Skeletal muscle tissue (tissue), 4 donors: ENCODE data around the gene CYP26A1. TPM values are rescaled to one million over a fixed set of nuclear protein-coding genes. Genes with fewer than 3 reads are reported as not detected.

ENCODE experiments used
- H3K27ac ChIP-seq: one replicate; pipeline ENCODE4 v1.7.0; 2013; ENCODE audit warnings: mild to moderate bottlenecking, low read depth, low read length, inconsistent platforms
- H3K27me3 ChIP-seq, 3 donors: one replicate each; pipeline ENCODE4 v1.7.0; 2013; ENCODE audit warnings: low read length in 3 of 3; ENCODE audit not compliant: control insufficient read depth in 3 of 3, insufficient read depth in 3 of 3
- H3K36me3 ChIP-seq, 3 donors: one replicate each; pipeline ENCODE4 v1.7.0; 2013; ENCODE audit warnings: low read length in 3 of 3; ENCODE audit not compliant: control insufficient read depth in 3 of 3, insufficient read depth in 3 of 3
- H3K4me1 ChIP-seq, 3 donors: one replicate each; pipeline ENCODE4 v1.7.0; 2013; ENCODE audit warnings: low read length in 3 of 3, mild to moderate bottlenecking in 3 of 3; ENCODE audit not compliant: control insufficient read depth in 3 of 3, insufficient read depth in 3 of 3
- H3K4me3 ChIP-seq, 3 donors: one replicate each; pipeline ENCODE4 v1.7.0; 2013; ENCODE audit warnings: low read length in 3 of 3
- H3K9ac ChIP-seq, 3 donors: one replicate each; pipeline ENCODE4 v1.7.0; 2013; ENCODE audit warnings: low read length in 3 of 3, mild to moderate bottlenecking in 3 of 3, moderate library complexity in 2 of 3, low read depth in 1 of 3
- H3K9me3 ChIP-seq, 3 donors: one replicate each; pipeline ENCODE4 v1.7.0; 2013; ENCODE audit warnings: low read length in 3 of 3; ENCODE audit not compliant: control insufficient read depth in 3 of 3
- total RNA-seq: library from RNA; depleted of rRNA; stranded (reverse); fragments of >200 nt; gene quantifications from one replicate; pipeline ENCODE4 v1.2.3, GENCODE V29; 2014
- donor health status: Osteomylitis.

Gene CYP26A1
- total RNA-seq, 1 donor from 2014 or later = 0.52 TPM

GRCh38 chr10:93079663-93080349 is 6.1 kb downstream of the CYP26A1 start:
- Histone ChIP-seq H3K27ac (no peak overlapping the region), H3K4me1 (peaks cover 0 to 4% (median under 1%) of the 10 kb centered on the region in 3 donors), H3K27me3 (peaks cover 32 to 60% (median 42%) of the 10 kb centered on the region in 3 donors), H3K36me3 (no peaks in the 10 kb centered on the region), H3K9me3 (no peaks in the 10 kb centered on the region), H3K4me3 (no peak overlapping the region), H3K9ac (no peak overlapping the region)

- Histone ChIP-seq H3K4me3 (no peak overlapping the region), H3K27ac (no peak overlapping the region), H3K9ac (no peak overlapping the region), H3K36me3 (no peaks in the 10 kb centered on the region), H3K27me3 (peaks cover 25 to 53% (median 36%) of the 10 kb centered on the region in 3 donors), H3K9me3 (no peaks in the 10 kb centered on the region), H3K4me1 (no peaks in the 10 kb centered on the region)
These were observed 6.8 kb downstream of the CYP26A1 start for GRCh38 chr10:93080350-93081046.

GRCh38 chr10:93081318-93081717 is 7.6 kb downstream of the CYP26A1 start:
- H3K36me3 ChIP-seq = no peaks in the 10 kb centered on the region
- H3K27ac ChIP-seq = no peak overlapping the region
- peaks cover 18 to 45% (median 28%) of the 10 kb centered on the region in 3 donors for H3K27me3 ChIP-seq
- no peak overlapping the region for H3K4me3 ChIP-seq
- H3K4me1 ChIP-seq = no peaks in the 10 kb centered on the region
- no peak overlapping the region for H3K9ac ChIP-seq
- H3K9me3 ChIP-seq = no peaks in the 10 kb centered on the region

- Histone ChIP-seq H3K27ac (no peak overlapping the region), H3K36me3 (no peaks in the 10 kb centered on the region), H3K4me3 (no peak overlapping the region), H3K9me3 (no peaks in the 10 kb centered on the region), H3K4me1 (no peaks in the 10 kb centered on the region), H3K9ac (no peak overlapping the region), H3K27me3 (peaks cover 16 to 40% (median 23%) of the 10 kb centered on the region in 3 donors)
These were observed 8.1 kb downstream of the CYP26A1 start for GRCh38 chr10:93081834-93082233.

GRCh38 chr10:93083743-93084539 is 10.2 kb downstream of the CYP26A1 start:
- Histone ChIP-seq H3K4me1 (no peaks in the 10 kb centered on the region), H3K27ac (no peak overlapping the region), H3K9me3 (no peaks in the 10 kb centered on the region), H3K9ac (no peak overlapping the region), H3K27me3 (peaks cover 12 to 31% (median 16%) of the 10 kb centered on the region in 3 donors), H3K4me3 (no peak overlapping the region), H3K36me3 (no peaks in the 10 kb centered on the region)

- H3K9ac ChIP-seq = no peak overlapping the region
- no peaks in the 10 kb centered on the region for H3K36me3 ChIP-seq
- H3K4me3 ChIP-seq = no peak overlapping the region
- peaks cover 7 to 18% (median 9%) of the 10 kb centered on the region in 3 donors for H3K27me3 ChIP-seq
- H3K27ac ChIP-seq = no peak overlapping the region
- no peaks in the 10 kb centered on the region for H3K4me1 ChIP-seq
- no peaks in the 10 kb centered on the region for H3K9me3 ChIP-seq
These were observed 11.7 kb downstream of the CYP26A1 start for GRCh38 chr10:93085272-93085859.

GRCh38 chr10:93086289-93086688 is 12.6 kb downstream of the CYP26A1 start:
- Histone ChIP-seq H3K9me3 (no peaks in the 10 kb centered on the region), H3K4me1 (no peaks in the 10 kb centered on the region), H3K4me3 (no peak overlapping the region), H3K27me3 (peaks cover 1 to 9% (median 6%) of the 10 kb centered on the region in 3 donors), H3K27ac (no peak overlapping the region), H3K36me3 (no peaks in the 10 kb centered on the region), H3K9ac (no peak overlapping the region)

- no peak overlapping the region for H3K4me3 ChIP-seq
- no peak overlapping the region for H3K27ac ChIP-seq
- H3K9ac ChIP-seq = no peak overlapping the region
- no peaks in the 10 kb centered on the region for H3K36me3 ChIP-seq
- no peaks in the 10 kb centered on the region for H3K9me3 ChIP-seq
- no peaks in the 10 kb centered on the region for H3K4me1 ChIP-seq
- H3K27me3 ChIP-seq = no peaks in the 10 kb centered on the region
These were observed 14.2 kb downstream of the CYP26A1 start for GRCh38 chr10:93087846-93088245.

GRCh38 chr10:93088466-93088865 is 14.8 kb downstream of the CYP26A1 start:
- H3K9ac ChIP-seq = no peak overlapping the region
- H3K27ac ChIP-seq = no peak overlapping the region
- H3K4me3 ChIP-seq = no peak overlapping the region
- H3K27me3 ChIP-seq = no peaks in the 10 kb centered on the region
- H3K4me1 ChIP-seq = no peaks in the 10 kb centered on the region
- H3K9me3 ChIP-seq = no peaks in the 10 kb centered on the region
- H3K36me3 ChIP-seq = no peaks in the 10 kb centered on the region
